HG03175 (cell line): Measurements from ENCODE around the gene CAMTA1.

Source experiments
- ATAC-seq: cut with Tn5 transposase; IDR thresholded peaks from one replicate; pipeline ENCODE4 v1.9.1; 2021; ENCODE audit warnings: mild to moderate bottlenecking, moderate library complexity; ENCODE audit not compliant: unreplicated experiment

Gene CAMTA1

GRCh38 chr1:6848816-6849215 lies 63.6 kb downstream of the CAMTA1 start:
- ATAC-seq: no peak

- ATAC-seq: no peak
Observed at GRCh38 chr1:6850537-6850936, 65.3 kb downstream of the CAMTA1 start.

GRCh38 chr1:6852136-6852890 lies 67.1 kb downstream of the CAMTA1 start:
- no peak for ATAC-seq

GRCh38 chr1:6854166-6854565 lies 68.9 kb downstream of the CAMTA1 start:
- no peak for ATAC-seq

- no peak for ATAC-seq
Observed at GRCh38 chr1:6857831-6858230, 72.6 kb downstream of the CAMTA1 start.

GRCh38 chr1:6858596-6858995 lies 73.3 kb downstream of the CAMTA1 start:
- no peak for ATAC-seq

- no peak for ATAC-seq
Observed at GRCh38 chr1:6859415-6860343, 74.4 kb downstream of the CAMTA1 start.

GRCh38 chr1:6860401-6860800 lies 75.1 kb downstream of the CAMTA1 start:
- no peak for ATAC-seq

GRCh38 chr1:6861075-6861724 lies 75.9 kb downstream of the CAMTA1 start:
- peak; percentile 52 for ATAC-seq

GRCh38 chr1:6862906-6863305 lies 77.7 kb downstream of the CAMTA1 start:
- no peak for ATAC-seq

GRCh38 chr1:6864166-6864565 lies 78.9 kb downstream of the CAMTA1 start:
- no peak for ATAC-seq

GRCh38 chr1:6866825-6867224 lies 81.6 kb downstream of the CAMTA1 start:
- no peak for ATAC-seq

- ATAC-seq: no peak
Observed at GRCh38 chr1:6867321-6867720, 82.1 kb downstream of the CAMTA1 start.

- ATAC-seq: no peak
Observed at GRCh38 chr1:6867729-6868659, 82.7 kb downstream of the CAMTA1 start.

- no peak for ATAC-seq
Observed at GRCh38 chr1:6868660-6869380, 83.6 kb downstream of the CAMTA1 start.

- no peak for ATAC-seq
Observed at GRCh38 chr1:6869545-6869944, 84.3 kb downstream of the CAMTA1 start.

GRCh38 chr1:6870086-6870485 lies 84.8 kb downstream of the CAMTA1 start:
- ATAC-seq: no peak

- no peak for ATAC-seq
Observed at GRCh38 chr1:6870571-6870970, 85.3 kb downstream of the CAMTA1 start.

GRCh38 chr1:6871300-6871972 lies 86.2 kb downstream of the CAMTA1 start:
- ATAC-seq: no peak
